GM20000 (cell line): Measurements from ENCODE around the gene ZSWIM7.

Source experiments
- DNase-seq: peaks from one replicate; pipeline ENCODE4 v3.0.0; 2012; ENCODE audit warnings: low spot score
- TF ChIP-seq, protein P1 (sequence below): IDR thresholded peaks from 2 replicates; pipeline ENCODE4 v1.5.1; 2012; ENCODE audit warnings: mild to moderate bottlenecking, control low read depth; ENCODE audit errors: extremely low read depth, missing control alignments

ZSWIM7 gene

DNA sequence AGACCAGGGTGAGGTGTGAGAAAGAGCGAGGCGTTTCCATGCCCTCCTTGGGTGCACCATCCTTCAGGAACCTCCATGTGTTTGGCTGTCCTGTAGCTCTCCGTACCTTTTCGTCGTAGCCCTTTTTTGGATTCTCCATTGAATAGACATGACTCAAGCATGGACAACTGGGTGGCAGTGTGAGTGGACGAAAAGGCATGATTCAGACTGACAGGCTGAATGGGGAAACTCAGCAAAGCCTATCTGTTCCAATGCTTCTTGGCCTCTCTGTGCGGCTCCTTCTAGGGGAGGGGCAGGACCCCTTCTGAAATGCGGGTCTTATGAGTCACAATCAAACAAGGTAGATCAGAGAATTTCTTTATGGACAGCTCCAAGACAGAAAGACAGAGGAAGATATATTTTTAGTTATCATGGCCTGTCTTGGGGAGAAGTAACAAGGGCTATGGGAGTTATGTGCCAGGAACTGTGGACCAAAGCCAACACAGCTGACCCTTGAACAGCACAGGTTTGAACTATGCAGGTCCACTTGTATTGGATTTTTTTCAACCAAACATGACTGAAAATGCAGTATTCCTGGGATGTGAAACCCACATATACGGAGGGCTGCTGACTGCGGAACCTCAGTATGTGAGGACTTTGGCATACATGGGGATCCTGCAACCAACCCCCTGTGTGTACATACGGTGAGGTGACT, 31.7 kb downstream of the ZSWIM7 start:
- TF ChIP-seq, protein P1, sequence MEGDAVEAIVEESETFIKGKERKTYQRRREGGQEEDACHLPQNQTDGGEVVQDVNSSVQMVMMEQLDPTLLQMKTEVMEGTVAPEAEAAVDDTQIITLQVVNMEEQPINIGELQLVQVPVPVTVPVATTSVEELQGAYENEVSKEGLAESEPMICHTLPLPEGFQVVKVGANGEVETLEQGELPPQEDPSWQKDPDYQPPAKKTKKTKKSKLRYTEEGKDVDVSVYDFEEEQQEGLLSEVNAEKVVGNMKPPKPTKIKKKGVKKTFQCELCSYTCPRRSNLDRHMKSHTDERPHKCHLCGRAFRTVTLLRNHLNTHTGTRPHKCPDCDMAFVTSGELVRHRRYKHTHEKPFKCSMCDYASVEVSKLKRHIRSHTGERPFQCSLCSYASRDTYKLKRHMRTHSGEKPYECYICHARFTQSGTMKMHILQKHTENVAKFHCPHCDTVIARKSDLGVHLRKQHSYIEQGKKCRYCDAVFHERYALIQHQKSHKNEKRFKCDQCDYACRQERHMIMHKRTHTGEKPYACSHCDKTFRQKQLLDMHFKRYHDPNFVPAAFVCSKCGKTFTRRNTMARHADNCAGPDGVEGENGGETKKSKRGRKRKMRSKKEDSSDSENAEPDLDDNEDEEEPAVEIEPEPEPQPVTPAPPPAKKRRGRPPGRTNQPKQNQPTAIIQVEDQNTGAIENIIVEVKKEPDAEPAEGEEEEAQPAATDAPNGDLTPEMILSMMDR = no peak
- no peak for DNase-seq

DNA sequence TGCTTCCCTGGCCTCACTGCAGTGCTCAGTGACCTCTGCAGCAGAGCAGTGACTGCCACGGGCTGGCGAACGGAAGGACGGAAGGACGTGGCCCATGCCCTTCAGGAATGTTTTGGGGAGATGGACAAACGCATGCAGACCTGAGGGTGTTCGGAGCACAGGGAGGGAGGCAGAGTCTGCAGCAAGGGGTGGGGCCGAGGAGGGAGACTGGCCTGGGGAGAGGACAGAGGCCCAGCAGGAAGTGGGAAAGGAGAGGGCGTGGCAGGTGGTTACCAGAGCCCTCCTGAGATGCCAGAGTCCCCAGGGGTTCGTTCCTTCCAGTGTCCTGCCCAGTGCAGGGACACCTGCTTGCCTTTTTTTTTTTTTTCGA, 32.6 kb downstream of the ZSWIM7 start:
- no peak for DNase-seq

DNA sequence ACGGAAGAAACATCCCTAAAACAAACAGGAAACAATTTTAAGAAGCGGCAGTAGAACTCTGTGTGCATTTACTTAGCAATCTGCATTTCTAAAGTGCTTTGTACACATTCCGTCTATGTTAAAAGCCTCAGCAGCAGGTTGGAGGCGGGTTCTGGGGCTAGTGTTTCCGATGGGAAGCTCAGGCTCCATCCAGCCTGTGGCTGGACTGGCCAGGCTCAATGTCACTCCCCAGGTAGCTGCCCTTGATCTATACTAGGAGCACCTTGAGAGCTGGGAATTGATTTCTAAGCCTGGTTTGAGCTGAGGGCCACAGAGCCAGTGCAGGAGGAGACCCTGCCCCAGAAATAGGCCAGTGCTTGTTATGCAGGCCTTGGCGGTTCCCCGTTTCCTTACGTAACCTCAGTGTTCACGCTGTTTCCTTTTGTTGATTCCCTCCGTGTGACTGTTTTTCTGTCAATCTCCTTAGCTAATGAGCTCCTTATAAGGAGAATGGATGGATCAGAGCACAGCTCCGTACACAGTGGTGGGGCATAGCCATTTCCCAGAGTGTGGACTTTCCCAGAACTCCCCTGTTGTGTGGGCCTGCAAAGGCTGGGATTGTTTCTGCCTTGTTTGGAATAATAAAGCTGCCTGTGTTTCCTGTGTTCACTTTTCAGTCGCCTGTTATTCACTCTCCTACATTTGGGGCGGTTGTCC, 33.2 kb downstream of the ZSWIM7 start:
- TF ChIP-seq, protein P1 = no peak
- DNase-seq = no peak

More for the DNA sequence above, 32.6 kb downstream of the ZSWIM7 start:
- TF ChIP-seq, protein P1 = no peak

DNA sequence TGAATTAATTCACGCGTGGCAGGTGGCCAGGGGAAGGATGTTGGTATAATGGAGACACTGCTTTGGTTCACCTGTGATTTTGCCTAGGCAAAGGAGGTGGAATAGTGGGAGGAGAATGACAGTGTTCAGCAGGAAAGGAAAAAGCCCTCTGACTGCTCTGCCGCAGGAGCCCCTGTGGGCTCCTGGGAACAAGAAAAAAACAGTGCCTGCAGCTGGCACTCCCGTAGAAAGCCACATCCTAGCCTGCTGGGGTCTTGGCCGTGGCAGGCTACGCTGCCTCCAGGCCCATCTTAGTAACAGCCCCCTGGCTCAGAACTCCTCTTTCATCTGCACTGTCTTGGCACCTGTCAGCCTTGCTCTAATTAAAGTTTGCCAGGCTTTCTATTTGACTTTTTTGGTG, 34.0 kb downstream of the ZSWIM7 start:
- TF ChIP-seq, protein P1 = no peak
- DNase-seq = no peak

DNA sequence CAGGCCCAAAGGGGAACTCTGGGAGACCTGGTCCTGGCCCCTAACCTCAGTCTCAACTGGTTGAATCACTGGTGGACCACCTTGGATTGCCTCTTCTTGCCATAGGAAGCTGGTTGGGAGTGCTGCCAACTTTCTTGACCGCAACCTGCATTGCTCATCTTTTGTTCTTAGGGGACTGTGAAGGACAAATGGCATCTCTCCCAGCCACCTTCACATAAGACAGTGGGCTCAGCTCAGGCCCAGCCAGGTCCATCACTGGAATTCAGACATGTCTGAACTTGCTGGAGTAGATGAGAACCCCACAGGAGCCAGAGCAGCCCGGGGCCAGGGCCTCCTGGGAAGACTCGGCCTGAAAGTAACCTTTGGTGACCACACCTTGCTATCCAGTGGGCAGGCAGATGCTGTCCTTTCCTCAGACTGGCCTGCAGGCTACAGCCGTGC, 35.8 kb downstream of the ZSWIM7 start:
- TF ChIP-seq, protein P1 = no peak
- no peak for DNase-seq

DNA sequence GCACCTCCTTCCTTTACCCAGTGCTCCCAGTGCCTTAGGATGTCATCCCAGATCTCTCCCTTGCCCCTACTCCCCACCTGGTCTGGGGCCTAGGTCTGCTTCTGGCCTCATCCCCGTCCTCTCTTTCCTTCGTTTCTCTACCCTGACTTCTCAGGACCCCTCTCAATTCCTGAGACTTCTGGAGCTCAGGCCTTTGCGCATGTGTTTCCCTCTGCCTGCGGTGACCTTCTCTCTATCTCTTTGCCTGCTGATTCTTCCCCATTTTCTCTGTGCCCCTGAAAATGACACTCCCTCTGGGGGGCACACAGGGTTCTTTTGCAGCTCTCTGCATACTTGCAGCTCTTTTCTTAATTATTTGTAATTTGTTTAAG, 41.0 kb downstream of the ZSWIM7 start:
- TF ChIP-seq, protein P1 = no peak
- no peak for DNase-seq

DNA sequence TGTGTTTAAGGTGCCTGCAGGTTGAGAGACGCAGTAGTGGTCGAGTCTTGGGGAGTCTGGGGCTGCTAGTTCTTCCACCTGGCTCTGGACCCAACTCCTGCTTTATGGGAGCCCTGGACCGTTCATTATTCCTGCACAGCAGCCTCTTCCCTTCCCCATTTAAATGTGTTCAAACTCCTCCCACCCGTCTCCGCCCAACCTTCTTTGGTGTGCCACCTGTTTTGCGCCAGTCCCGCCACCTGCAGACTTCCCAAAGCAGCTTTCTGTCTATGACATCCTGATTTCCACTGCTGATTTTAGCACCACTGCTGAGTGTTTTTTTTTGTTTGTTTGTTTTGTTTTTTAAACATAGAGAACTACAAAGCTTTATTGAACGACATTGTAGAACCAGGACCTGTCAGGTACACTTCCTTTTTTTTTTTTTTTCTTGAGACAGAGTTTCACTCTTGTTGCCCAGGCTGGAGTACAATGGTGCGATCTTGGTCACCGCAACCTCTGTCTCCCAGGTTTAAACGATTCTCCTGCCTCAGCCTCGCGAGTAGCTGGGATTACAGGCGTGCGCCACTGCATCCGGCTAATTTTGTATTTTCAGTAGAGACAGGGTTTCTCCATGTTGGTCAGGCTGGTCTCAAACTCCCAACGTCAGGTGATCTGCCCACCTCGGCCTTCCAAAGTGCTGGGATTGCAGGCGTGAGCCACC, 41.7 kb downstream of the ZSWIM7 start:
- TF ChIP-seq, protein P1 = no peak
- no peak for DNase-seq
